NCI-H2107 treated with DMSO at 0.1 percent for 48 hours (cell line): ENCODE data around the gene AK1.

Source experiments
- DNase-seq: peaks from one replicate; lab custom pipeline; 2025; ENCODE audit not compliant: unreplicated experiment; lab: John Stamatoyannopoulos, UW

Gene AK1

DNA sequence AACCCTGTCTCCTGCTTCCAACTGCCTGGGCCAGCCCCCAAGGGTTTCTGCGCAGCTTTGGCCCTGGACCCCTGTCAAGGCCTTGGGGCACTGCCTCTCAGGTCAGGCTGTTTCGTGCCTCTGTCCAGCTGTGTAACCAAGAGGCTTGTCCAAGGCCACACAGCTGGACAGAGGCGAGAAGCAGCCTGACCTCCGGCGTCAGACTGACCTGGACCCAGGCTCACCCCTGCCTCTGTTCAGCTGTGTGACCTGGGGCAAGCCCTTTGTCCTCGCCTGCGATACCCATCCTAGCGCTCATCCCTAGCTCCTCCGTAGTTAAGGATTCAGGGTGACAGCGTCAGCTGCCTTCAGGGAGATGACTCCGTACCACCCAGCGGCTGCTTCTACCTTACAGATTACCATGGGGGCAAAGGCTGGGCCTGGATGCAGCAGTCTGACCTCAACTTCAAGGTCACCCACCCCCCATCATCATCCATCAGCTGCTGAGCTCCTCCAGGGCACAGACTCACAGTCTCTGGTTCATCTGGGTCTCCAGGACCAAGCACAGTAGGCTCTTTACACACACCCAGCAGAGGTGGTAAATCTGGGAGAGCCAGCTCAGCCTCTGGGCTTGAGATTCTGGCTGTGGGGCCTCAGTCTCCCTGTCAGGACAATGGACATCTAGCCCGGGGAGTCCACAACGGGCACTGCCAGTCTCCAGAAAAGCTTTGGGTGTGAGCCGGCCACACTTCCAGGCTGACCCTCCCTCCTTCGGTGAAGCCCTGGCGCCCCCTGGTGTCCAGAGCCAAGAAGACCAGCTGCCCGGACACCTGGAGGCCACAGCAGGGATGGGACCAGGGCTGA lies 7.9 kb downstream of the AK1 start:
- peak; percentile 38 for DNase-seq

GRCh38 chr9:127868278-127868902 lies 9.1 kb downstream of the AK1 start:
- no peak for DNase-seq

GRCh38 chr9:127867356-127868277 lies 9.9 kb downstream of the AK1 start:
- DNase-seq: no peak

DNA sequence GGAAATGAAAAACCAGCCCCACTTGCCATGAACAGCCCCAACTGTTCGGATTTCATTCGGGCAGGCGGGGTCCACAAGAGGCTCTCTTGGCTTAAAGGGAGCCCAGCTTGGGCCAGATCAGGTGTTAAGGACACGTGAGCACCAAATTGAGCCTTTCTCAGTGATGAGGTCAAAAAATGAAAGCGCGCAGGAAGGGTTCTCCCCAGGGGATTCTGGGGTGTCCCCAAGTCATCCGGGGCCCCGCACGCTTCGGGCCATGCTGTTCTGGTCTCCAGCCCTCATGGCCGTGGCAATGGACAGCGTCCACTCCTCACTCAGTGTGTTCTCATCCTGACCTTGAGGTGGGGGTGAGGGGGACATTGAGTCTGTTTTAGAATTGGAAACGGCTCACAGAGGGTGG lies 10.9 kb downstream of the AK1 start:
- DNase-seq: no peak

- DNase-seq: no peak
These were observed 11.6 kb downstream of the AK1 start for GRCh38 chr9:127865645-127866464.

- no peak for DNase-seq
These were observed 14.3 kb downstream of the AK1 start for GRCh38 chr9:127863191-127863621.

GRCh38 chr9:127862075-127863011 lies 15.1 kb downstream of the AK1 start:
- DNase-seq: no peak

DNA sequence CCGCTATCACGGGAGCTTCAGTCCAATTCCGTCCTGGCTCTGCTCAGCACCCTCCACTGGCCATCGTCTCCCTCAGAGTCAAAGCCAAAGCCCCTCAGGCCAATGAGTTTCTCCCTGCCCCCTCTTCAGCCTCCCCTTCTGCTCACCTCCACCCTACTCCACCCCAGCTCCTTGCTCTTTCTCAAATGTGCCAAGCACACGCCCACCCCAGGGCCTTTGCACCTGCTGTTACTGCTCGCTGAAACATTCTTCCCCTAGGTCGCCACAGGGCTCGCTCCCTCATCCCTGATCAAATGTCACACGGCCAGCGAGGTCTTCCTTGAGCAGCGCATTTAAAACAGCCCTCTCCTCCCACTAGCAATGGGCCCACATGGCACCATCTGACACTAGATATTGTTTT lies 16.7 kb downstream of the AK1 start:
- no peak for DNase-seq

DNA sequence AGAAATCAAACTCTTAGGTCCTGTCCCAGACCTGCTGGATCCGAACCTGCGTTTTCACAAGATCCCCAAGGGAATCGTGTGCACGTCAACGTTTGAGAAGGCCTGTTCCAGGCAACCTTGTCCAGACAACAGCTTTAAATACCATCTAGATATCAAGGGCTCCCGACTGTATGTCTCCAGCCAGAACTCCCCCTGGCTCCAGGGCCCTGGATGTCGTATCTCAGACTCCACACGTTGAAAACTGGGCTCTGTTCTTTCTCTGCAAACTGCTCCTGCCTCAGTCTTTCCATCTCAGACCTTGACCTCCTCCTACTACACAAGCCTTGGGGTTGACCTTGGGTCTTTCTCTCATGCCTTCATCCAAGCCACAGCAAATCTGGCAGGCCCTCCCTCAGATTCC lies 17.2 kb downstream of the AK1 start:
- DNase-seq: no peak

- no peak for DNase-seq
These were observed 19.4 kb downstream of the AK1 start for GRCh38 chr9:127858041-127858512.

DNA sequence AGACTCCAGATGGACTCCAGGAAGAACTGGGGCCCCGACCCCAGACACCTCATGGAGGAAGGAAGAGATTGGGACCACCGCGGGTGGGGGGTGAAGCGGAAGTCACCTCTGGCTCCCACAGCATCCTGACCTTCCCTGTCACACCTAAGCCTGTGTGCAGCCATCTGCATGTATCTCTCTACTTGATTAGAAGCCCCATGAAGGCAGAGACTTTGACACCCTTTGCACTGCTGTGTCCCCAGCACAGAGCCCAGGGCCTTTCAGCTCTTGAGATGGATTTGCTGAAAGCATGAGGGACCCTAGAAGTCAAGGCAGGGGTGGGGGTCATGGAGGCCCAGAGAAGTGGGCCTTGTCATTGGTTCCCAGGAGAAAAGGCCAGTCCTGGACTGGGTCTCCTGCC lies 20.2 kb downstream of the AK1 start:
- no peak for DNase-seq

DNA sequence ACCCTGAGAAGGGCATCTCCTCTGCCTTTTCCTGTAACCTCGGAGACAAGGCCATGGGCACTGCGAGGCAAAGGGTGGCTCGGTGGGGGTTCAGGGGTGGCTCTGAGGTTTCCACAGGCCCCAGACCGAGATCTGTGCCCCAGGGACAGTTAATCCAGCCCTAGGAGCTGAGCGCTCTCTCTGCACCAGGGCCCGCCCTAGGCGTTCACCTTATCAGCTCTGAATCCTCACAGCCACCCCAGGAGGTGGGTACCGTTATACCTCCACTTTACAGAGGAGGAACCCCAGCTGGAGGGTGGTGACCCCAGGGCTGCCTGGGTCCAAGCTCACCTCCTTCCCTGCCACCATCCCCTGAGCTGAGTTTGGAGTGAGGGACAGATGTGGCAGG lies 20.8 kb downstream of the AK1 start:
- DNase-seq: no peak

GRCh38 chr9:127856094-127856728 lies 21.3 kb downstream of the AK1 start:
- DNase-seq: no peak

DNA sequence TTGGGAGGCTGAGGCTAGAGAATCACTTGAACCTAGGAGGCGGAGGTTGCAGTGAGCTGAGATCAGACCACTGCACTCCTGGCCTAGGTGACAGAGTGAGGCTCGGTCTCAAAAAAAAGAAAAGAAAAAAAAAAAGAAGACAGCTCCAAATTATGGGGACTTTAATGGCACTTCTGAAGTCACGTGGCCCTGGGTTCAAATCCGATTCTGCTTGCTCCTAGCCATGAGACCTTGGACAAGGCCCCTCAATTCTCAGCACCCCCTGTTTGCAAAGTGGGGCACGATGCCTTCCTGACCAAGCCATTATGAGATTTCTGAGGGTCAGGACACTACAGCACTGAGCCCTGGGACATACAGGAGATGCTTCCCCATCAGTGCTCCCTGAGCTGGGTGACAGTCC lies 22.0 kb downstream of the AK1 start:
- no peak for DNase-seq

DNA sequence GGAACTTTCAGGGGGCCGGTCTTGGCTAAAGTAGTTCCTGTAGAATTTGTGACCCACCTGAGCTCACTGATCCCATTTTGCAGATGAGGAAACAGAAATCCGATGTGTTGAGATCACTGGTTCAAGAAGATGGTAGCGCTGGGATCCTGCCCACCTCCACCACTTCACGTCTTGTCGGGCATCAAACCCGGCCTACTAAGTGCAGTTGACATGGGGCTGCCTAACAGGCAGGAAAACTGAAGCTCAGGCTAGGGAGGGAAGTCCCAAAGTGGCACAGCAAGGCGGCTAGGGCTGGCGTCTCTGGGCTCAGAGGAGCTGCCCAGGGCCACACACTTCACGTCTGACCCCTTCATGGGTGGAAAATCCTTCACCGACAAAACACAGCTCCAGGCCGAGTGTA lies 22.5 kb downstream of the AK1 start:
- DNase-seq: no peak

GRCh38 chr9:127854184-127854806 lies 23.2 kb downstream of the AK1 start, which contains the start of gene ENG:
Gene ENG (minus strand): TSS chr9:127854658. CDS start chr9:127854355, 303 bp downstream.
- DNase-seq: no peak

GRCh38 chr9:127853312-127854183 lies 23.9 kb downstream of the AK1 start:
- DNase-seq: no peak
